ENCODE data around the gene TBXAS1.

Gene TBXAS1

GRCh38 chr7:139871820-139872219 is 42.8 kb downstream of the TBXAS1 start:
- CTCF ChIA-PET, result interaction anchor here (1.2 kb wide), 1 partner anchor 256 kb away, joined by 3 read pairs; no protein-coding TSS in a partner anchor
- POLR2A ChIA-PET, result no interaction called here
- no peak for TF ChIP-seq SP1 (IDR thresholded peaks at IDR 0.05)
- TF ChIP-seq CTBP1 (IDR thresholded peaks at IDR 0.05; ENCODE audit: borderline replicate concordance), result no peak
- TF ChIP-seq TARDBP (IDR thresholded peaks at IDR 0.05), result no peak

GRCh38 chr7:139873593-139874301 is 44.7 kb downstream of the TBXAS1 start:
- no peak for DNase-seq (ENCODE audit: extremely low spot score)
- TF ChIP-seq FOXA1 (IDR thresholded peaks at IDR 0.05), result no peak
- TF ChIP-seq FOXK2 (IDR thresholded peaks at IDR 0.05), result no peak
- no peak for TF ChIP-seq FOXM1 (IDR thresholded peaks at IDR 0.05; ENCODE audit: borderline replicate concordance)
- no peak for TF ChIP-seq SP1 (IDR thresholded peaks at IDR 0.05)
- no peak for TF ChIP-seq SUZ12 (IDR thresholded peaks at IDR 0.05)
- no peak for TF ChIP-seq LEF1 (IDR thresholded peaks at IDR 0.05; ENCODE audit: borderline replicate concordance)
- no peak for TF ChIP-seq HDGF (IDR thresholded peaks at IDR 0.05; ENCODE audit: borderline replicate concordance)
- TF ChIP-seq ZNF384 (IDR thresholded peaks at IDR 0.05), result no peak
- TF ChIP-seq, protein P1, sequence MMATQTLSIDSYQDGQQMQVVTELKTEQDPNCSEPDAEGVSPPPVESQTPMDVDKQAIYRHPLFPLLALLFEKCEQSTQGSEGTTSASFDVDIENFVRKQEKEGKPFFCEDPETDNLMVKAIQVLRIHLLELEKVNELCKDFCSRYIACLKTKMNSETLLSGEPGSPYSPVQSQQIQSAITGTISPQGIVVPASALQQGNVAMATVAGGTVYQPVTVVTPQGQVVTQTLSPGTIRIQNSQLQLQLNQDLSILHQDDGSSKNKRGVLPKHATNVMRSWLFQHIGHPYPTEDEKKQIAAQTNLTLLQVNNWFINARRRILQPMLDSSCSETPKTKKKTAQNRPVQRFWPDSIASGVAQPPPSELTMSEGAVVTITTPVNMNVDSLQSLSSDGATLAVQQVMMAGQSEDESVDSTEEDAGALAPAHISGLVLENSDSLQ (IDR thresholded peaks at IDR 0.05), result no peak
- TF ChIP-seq BHLHE40 (IDR thresholded peaks at IDR 0.05; ENCODE audit: borderline replicate concordance), result no peak
- no peak for TF ChIP-seq ARNT (IDR thresholded peaks at IDR 0.05)
- no peak for TF ChIP-seq NFRKB (IDR thresholded peaks at IDR 0.05)
- no peak for TF ChIP-seq CTBP1 (IDR thresholded peaks at IDR 0.05; ENCODE audit: borderline replicate concordance)
- TF ChIP-seq ELF4 (IDR thresholded peaks at IDR 0.05), result no peak
- no peak for TF ChIP-seq TARDBP (IDR thresholded peaks at IDR 0.05)
- no peak for TF ChIP-seq L3MBTL2 (conservative IDR thresholded peaks at IDR 0.05)
- ChIA-PET POLR2A (no interaction called here), CTCF (interaction anchor here (0.7 kb wide), 1 partner anchor 255 kb away, joined by 3 read pairs; no protein-coding TSS in a partner anchor)

More at GRCh38 chr7:139871820-139872219, 42.8 kb downstream of the TBXAS1 start:
- no peak for DNase-seq (ENCODE audit: extremely low spot score)

DNA sequence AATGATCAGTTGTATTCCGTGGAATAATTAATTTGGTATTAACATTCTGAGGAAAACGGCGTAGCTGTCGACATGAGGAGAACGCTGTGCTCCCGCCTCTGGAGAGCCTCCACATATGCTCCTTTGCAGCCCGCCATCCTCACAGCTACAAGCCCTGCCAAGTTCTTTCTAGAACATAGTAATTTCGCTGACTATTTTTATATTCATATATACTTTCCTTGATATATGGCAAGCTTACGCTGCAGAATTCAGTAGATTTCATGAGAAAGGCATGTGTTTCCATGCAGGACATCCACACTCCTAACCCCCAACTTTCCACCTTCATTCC is 45.2 kb downstream of the TBXAS1 start:
- CTCF ChIA-PET, result interaction anchor here (0.7 kb wide), 1 partner anchor 255 kb away, joined by 3 read pairs; no protein-coding TSS in a partner anchor
- DNase-seq (ENCODE audit: extremely low spot score), result no peak
- TF ChIP-seq, protein P1 (IDR thresholded peaks at IDR 0.05), result no peak
- TF ChIP-seq NFRKB (IDR thresholded peaks at IDR 0.05) (no peak), BHLHE40 (IDR thresholded peaks at IDR 0.05; ENCODE audit: borderline replicate concordance) (no peak), SUZ12 (IDR thresholded peaks at IDR 0.05) (no peak), TARDBP (IDR thresholded peaks at IDR 0.05) (no peak), L3MBTL2 (conservative IDR thresholded peaks at IDR 0.05) (no peak), HDGF (IDR thresholded peaks at IDR 0.05; ENCODE audit: borderline replicate concordance) (no peak), ARNT (IDR thresholded peaks at IDR 0.05) (no peak), FOXM1 (IDR thresholded peaks at IDR 0.05; ENCODE audit: borderline replicate concordance) (no peak)
- POLR2A ChIA-PET, result no interaction called here

- POLR2A ChIA-PET, result no interaction called here
- TF ChIP-seq BHLHE40 (IDR thresholded peaks at IDR 0.05; ENCODE audit: borderline replicate concordance) (no peak), CTBP1 (IDR thresholded peaks at IDR 0.05; ENCODE audit: borderline replicate concordance) (no peak), ARNT (IDR thresholded peaks at IDR 0.05) (no peak), HDGF (IDR thresholded peaks at IDR 0.05; ENCODE audit: borderline replicate concordance) (no peak), SP1 (IDR thresholded peaks at IDR 0.05) (no peak), NFRKB (IDR thresholded peaks at IDR 0.05) (no peak), TARDBP (IDR thresholded peaks at IDR 0.05) (no peak), ELF4 (IDR thresholded peaks at IDR 0.05) (no peak), SUZ12 (IDR thresholded peaks at IDR 0.05) (no peak)
- CTCF ChIA-PET, result no interaction called here
- no peak for DNase-seq (ENCODE audit: extremely low spot score)
These were observed 46.8 kb downstream of the TBXAS1 start for GRCh38 chr7:139875821-139876241.

DNA sequence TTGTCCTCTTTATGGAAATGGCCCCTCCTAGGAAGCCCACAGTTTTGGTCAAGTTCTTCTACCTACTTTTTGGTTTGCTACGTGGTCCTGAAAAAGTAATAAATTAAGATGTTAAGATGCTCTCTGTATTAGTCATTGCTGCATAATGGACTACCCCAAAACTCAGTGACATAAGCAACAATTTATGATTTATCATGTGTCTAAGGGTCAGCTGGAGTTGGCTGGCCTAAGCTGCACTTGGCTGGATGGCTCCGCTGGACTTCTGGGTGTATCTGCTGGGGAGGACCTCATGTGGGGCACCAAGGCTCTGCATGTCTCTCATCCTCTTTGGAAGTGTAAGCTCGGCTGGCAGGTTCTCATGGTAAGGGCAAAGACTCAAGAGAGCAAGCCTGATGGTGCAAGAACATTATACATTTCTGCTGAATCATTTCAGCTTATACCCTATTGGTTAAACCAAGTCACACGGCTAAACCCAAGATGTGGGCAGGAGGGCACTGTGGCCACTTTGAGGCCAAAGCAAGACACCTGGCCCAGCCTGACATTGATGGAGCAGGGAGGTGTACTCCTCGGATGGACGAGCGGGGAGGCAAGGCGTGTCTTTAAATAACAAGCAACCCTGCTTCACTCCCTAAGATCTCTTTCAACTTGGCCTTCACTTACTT is 47.7 kb downstream of the TBXAS1 start:
- CTCF ChIA-PET, result no interaction called here
- POLR2A ChIA-PET, result no interaction called here
- TF ChIP-seq FOXM1 (IDR thresholded peaks at IDR 0.05; ENCODE audit: borderline replicate concordance), result no peak
- no peak for TF ChIP-seq LEF1 (IDR thresholded peaks at IDR 0.05; ENCODE audit: borderline replicate concordance)
- TF ChIP-seq, protein P1 (IDR thresholded peaks at IDR 0.05), result no peak
- TF ChIP-seq FOXA1 (IDR thresholded peaks at IDR 0.05), result no peak
- TF ChIP-seq FOXK2 (IDR thresholded peaks at IDR 0.05), result no peak
- no peak for TF ChIP-seq TARDBP (IDR thresholded peaks at IDR 0.05)
- TF ChIP-seq HDGF (IDR thresholded peaks at IDR 0.05; ENCODE audit: borderline replicate concordance), result no peak
- TF ChIP-seq ARNT (IDR thresholded peaks at IDR 0.05), result no peak
- no peak for TF ChIP-seq ZNF384 (IDR thresholded peaks at IDR 0.05)
- no peak for TF ChIP-seq CTBP1 (IDR thresholded peaks at IDR 0.05; ENCODE audit: borderline replicate concordance)
- no peak for TF ChIP-seq NFRKB (IDR thresholded peaks at IDR 0.05)
- TF ChIP-seq ELF4 (IDR thresholded peaks at IDR 0.05), result no peak
- no peak for TF ChIP-seq SUZ12 (IDR thresholded peaks at IDR 0.05)
- TF ChIP-seq BHLHE40 (IDR thresholded peaks at IDR 0.05; ENCODE audit: borderline replicate concordance), result no peak
- DNase-seq (ENCODE audit: extremely low spot score), result no peak

- CTCF ChIA-PET, result interaction anchor here (1.7 kb wide), 1 partner anchor 9 kb away, joined by 4 read pairs; no protein-coding TSS in a partner anchor
- POLR2A ChIA-PET, result interaction anchor here (0.6 kb wide), 1 partner anchor 103 kb away, joined by 3 read pairs; no protein-coding TSS in a partner anchor
- DNase-seq (ENCODE audit: extremely low spot score), result no peak
- TF ChIP-seq FOXM1 (IDR thresholded peaks at IDR 0.05; ENCODE audit: borderline replicate concordance), result no peak
- TF ChIP-seq, protein P1 (IDR thresholded peaks at IDR 0.05), result no peak
- TF ChIP-seq TARDBP (IDR thresholded peaks at IDR 0.05), result no peak
- no peak for TF ChIP-seq L3MBTL2 (conservative IDR thresholded peaks at IDR 0.05)
- TF ChIP-seq NFRKB (IDR thresholded peaks at IDR 0.05), result no peak
- TF ChIP-seq CTBP1 (IDR thresholded peaks at IDR 0.05; ENCODE audit: borderline replicate concordance), result no peak
- no peak for TF ChIP-seq ARNT (IDR thresholded peaks at IDR 0.05)
- TF ChIP-seq ZNF384 (IDR thresholded peaks at IDR 0.05), result no peak
- no peak for TF ChIP-seq ELF4 (IDR thresholded peaks at IDR 0.05)
- TF ChIP-seq HDGF (IDR thresholded peaks at IDR 0.05; ENCODE audit: borderline replicate concordance), result no peak
- no peak for TF ChIP-seq SP1 (IDR thresholded peaks at IDR 0.05)
- no peak for TF ChIP-seq FOXA1 (IDR thresholded peaks at IDR 0.05)
- no peak for TF ChIP-seq BHLHE40 (IDR thresholded peaks at IDR 0.05; ENCODE audit: borderline replicate concordance)
- TF ChIP-seq FOXK2 (IDR thresholded peaks at IDR 0.05), result no peak
These were observed 54.8 kb downstream of the TBXAS1 start for GRCh38 chr7:139883814-139884213.

All from HEK293T (cell line).